Measurements from ENCODE around the gene CIZ1.

- TF ChIP-seq POLR2A (IDR thresholded peaks at IDR 0.05; ENCODE audit: insufficient read depth in 1 of 2, low read depth in 2 of 2, low read length in 2 of 2) (no peak), ZNF549 (CRISPR knock-in tag; IDR thresholded peaks at IDR 0.05) (no peak), ZNF556 (CRISPR knock-in tag; IDR thresholded peaks at IDR 0.05; ENCODE audit: borderline replicate concordance) (no peak), ZNF766 (CRISPR knock-in tag; IDR thresholded peaks at IDR 0.05; ENCODE audit: borderline replicate concordance) (no peak), SIX4 (CRISPR knock-in tag; IDR thresholded peaks at IDR 0.05) (no peak)
Observed at GRCh38 chr9:128149001-128149701, 42.2 kb downstream of the CIZ1 start, which contains the start of gene LCN2.

Measured in HepG2 (cell line).